Measurements from ENCODE around the gene PIP5K1C.
A peak's percentile ranks its signal among the peaks of the same experiment; 100 is the strongest.
"Not testable (repeated sequence)": the region's sequence is repeated elsewhere in the genome, so short reads cannot be mapped to it uniquely, and the experiment has no call there.

Gene PIP5K1C

DNA sequence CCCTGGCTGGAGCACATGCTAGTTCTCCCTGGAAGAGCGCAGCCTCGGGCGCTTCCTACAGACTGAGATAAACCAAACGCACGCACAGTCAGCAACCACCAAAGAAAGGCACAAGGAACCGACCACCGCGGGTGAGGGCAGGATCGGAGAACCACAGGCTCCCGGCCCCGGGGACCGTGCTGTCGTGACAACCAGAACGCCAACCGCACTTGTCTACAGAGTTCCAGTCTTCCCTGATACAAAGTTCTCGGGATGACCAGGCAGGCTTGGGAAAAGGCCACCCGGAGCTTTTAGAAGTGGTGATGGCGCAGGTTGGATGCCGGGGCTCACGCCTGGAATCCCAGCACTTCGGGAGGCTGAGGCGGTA lies 40.5 kb downstream of the PIP5K1C start:
- no peak for DNase-seq

- no peak for DNase-seq
These were observed 41.2 kb downstream of the PIP5K1C start for GRCh38 chr19:3658870-3659745.

- no peak for DNase-seq
These were observed 42.0 kb downstream of the PIP5K1C start for GRCh38 chr19:3658004-3658869.

GRCh38 chr19:3657395-3657769 lies 42.9 kb downstream of the PIP5K1C start:
- DNase-seq: no peak

DNA sequence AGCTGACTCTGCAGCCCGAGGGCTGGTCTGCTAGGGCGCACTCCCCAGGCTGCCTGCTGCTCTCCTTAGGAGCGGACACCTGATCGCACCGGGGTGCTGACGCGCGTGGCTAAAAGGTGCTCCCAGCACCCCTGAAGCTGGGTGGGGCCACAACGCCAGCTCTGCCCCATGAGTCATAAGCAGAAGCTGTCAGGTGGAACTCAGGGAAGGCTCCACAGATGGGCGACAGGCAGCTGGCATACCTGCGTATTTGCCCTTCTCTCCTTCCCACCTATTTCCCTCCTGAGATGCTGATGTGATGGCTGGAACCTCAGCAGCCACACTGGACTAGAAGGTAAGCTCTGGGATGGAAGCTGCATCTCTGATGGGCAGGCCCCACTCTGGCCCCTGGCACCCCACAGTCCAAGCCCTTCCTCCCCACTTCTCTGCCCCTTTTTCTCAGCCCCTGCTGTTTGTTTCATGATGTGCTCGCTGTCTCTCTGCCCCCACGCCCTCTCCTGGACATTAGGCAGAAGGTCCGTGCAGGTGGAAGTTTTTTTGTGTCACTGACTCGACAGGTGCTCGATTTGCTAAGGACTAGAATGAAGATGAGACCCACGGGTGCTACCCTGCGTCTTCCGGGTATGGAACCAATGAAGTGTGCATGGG lies 43.4 kb downstream of the PIP5K1C start:
- no peak for DNase-seq

DNA sequence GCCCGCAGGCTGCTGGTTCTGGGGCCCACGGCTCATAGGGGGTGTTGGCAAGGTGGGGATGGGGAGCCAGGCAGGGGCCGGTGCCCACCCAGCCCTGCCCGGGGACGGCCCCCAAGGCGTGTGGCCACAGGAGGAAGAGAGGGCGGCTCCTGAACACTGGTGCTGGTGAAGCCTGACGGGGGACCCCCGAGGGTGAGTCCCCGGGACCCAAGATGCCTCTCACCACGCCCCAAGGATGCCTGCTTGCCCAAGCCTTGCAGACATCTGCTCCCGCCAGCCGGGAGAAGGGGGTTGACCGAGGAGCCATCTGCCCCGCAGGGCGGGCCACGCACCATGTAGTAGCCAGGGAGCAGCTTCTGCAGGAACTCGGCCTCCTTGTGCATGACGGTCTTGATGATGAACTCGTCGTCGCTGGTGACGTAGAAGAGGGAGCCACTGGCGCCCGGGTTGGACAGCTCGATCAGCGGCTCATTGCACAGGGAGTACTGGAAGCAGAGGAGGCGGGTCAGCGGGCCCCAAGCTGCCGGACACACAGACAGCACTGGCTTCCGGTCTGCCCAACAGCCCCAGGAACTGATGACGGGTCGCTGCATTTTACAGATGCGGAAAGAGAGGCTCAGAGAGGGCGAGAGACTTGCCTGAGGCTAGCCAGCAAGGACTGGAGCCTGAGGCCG lies 44.1 kb downstream of the PIP5K1C start:
- DNase-seq: no peak

DNA sequence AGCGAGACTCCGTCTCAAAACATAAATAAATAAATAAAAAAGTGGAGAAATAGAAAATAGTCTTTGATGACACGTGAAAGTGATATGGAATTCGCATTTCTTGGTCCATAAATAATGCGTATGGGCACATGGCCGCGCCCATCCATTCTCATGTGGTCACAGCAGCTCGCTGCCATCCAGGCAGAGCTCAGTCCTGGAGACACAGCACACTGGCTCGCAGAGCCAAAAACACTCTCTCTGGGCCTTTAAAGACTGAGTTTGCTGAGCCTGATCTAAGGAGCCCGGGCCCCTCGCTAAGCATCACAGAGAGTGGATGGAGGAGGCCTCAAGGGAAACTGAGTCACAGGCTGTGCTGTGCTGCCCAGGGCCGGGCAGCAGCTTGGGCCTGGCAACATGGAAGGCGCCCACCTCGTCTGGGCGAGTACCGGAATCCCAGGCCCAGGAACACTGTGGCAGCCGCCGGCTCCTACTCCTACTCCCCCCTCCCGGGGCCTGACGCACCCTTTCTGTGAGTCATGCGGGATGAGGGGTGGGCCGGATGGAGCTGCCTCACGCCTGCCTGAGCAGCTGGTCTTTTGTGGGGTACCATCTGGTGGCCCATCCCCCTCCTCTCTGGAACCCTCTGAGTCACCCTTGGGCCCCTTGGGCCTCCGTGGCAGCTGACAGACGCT lies 44.7 kb downstream of the PIP5K1C start:
- DNase-seq: peak; percentile 41 to 46 (median 46)

- DNase-seq: peak in 1 of 3 donors; percentile 32
These were observed 46.3 kb downstream of the PIP5K1C start for GRCh38 chr19:3653865-3654513.

GRCh38 chr19:3653081-3653795 lies 47.0 kb downstream of the PIP5K1C start:
- no peak for DNase-seq

DNA sequence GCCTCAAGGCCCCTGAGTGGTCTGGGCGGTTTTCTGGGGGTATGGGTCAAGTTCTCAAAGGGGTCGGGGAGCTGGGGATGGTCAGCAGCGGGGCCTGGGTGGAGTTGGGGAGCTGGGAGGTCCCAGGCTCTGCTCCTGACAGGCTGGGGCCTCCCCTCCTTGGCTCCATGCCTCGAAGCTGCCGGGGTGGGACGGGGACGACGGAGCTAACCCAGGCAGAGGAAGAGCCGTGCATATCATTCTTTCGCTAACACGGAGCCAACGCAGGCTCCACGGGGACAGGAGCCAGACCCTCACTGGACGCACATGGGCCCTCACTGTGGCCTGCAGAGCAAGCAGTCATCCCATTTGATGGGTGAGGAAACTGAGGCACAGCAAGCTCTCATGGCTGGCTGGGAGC lies 47.8 kb downstream of the PIP5K1C start:
- DNase-seq: no peak

GRCh38 chr19:3651684-3652083 lies 48.6 kb downstream of the PIP5K1C start:
- DNase-seq: no peak

DNA sequence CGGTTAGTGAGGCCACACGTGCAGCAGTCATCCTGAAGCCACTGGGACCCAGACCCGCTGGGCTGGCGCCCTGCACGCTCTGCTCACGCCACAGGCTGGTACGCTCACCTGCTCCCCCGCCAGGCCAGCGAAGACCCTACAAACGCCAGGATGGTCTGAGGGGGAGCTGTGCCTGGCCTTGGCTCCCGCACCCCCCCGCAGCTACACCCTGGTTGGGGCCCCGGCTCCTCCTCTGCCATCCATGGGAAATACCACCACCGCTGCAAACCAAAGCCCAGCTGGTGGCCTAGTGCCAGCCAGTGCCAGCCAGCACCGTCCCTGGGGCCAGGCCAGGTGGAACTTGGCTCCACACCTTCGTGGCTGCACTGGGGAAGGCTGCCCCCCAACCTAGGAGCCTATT lies 50.4 kb downstream of the PIP5K1C start:
- no peak for DNase-seq

- DNase-seq: no peak
These were observed 52.0 kb downstream of the PIP5K1C start for GRCh38 chr19:3648037-3648905.

DNA sequence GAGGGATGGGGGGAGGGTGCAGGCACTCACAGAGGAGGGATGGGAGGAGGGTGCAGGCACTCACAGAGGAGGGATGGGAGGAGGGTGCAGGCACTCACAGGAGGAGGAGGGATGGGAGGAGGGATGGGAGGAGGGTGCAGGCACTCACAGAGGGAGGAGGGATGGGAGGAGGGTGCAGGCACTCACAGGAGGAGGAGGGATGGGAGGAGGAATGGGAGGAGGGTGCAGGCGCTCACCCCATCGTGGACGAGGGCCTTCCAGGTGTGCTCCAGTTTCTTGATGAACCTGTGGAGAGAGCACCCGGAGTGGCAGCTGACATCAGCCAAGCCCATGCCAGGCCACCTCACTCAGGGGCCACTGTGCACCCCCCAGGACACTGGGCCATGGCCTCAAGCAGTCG lies 53.2 kb downstream of the PIP5K1C start:
- DNase-seq: not testable (repeated sequence)

DNA sequence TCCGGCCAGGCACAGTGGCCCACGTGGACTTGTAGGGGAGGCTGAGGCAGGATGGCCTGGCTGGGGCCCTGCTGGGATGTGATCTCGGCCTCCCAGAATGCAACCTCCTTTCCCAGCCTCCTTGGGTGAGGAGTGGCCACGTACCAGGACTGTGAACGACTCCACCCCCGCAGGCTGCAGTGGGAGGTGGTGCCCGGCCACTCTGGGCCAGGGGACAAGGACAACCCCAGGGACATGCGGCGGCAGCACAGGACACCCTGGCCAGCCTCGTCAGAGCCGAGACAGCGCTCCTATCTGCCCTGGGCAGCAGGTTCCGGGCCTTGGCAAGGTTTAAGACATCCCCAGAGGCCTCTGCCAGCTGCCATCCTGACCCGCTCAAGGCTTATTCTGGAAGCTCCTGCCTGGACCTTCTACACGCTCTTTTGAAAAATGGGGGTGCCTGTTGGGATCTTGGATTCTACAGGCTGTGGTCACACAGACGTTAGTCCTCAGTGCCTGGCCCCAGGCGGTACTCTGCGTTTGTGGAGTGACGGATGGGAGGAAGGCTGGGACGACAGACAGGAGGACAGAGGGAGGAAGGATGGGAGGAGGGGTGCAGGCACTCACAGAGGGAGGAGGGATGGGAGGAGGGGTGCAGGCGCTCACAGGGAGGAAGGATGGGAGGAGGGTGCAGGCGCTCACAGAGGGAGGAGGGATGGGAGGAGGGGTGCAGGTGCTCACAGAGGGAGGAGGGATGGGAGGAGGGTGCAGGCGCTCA lies 53.8 kb downstream of the PIP5K1C start:
- DNase-seq: no peak

DNA sequence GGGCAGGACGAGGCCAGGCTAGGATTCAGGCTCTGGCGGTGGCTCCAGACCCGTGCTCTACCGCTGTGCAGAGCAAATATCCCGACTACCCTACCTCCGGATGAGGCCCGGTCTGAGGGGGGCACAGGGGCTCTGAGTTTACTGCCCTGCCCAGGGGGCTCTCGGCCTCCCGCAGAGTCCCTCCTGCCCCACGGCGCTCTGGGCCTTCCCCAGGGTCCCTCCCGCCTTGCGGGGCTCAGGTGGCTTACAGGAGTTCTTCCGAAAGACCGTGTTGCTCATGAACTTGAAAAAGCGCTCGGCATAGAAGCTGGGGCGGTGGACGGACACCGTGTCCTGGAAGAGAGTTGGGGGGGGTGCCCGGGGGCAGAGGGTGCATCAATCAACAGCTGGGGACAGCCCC lies 54.5 kb downstream of the PIP5K1C start:
- DNase-seq: no peak

DNA sequence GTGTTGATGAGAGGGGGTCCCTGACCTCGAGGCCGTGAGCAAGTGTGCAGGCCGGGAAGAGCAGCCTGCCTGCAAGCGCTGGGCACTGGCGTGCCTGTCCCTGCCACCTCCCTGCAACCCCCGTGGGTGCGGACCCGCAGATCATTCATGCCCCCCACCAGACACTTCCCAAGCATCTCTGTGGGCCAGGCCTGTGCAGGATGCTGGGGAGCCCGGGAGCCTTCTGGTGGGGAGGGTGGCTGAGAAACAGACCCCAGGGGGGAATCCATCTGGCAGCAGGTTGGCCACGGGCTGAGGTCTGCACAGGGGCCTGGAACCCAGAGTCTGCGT lies 55.2 kb downstream of the PIP5K1C start:
- no peak for DNase-seq

GRCh38 chr19:3644351-3645066 lies 55.8 kb downstream of the PIP5K1C start:
- no peak for DNase-seq
